ENCODE data around the gene MAGI1.

DNA sequence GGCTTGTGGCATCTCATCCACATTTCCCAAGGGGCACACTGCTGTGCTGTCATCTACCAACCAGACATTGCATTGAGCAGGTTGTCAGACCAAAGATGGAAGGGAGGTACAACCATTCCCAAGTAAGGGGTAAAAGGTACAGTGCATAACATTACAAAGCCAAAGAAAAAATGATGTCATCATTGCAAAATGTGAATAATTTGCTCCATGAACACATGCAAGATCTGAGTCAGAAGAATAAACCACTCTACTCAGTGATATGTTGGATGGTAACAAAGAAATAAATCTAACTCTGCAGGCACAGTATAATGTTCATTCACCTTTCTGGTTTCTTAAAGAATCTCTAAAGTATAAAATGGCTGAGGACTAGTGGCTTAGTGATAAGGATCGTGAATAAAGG, 202.7 kb downstream of the MAGI1 start:
- TF ChIP-seq CTCF (IDR thresholded peaks at IDR 0.05) (no peak), POLR2A (IDR thresholded peaks at IDR 0.05) (no peak), EP300 (IDR thresholded peaks at IDR 0.05) (no peak), POLR2AphosphoS5 (IDR thresholded peaks at IDR 0.05) (no peak)
